ENCODE measurements around the gene SLC66A3. TPM values are rescaled to one million over a fixed set of nuclear protein-coding genes. Genes with fewer than 3 reads are reported as not detected.
"Not testable (repeated sequence)": the region's sequence is repeated elsewhere in the genome, so short reads cannot be mapped to it uniquely, and the experiment has no call there.

Gene SLC66A3
- polyA plus RNA-seq, 3 donors: 19.8 to 24.9 (median 20.3) TPM

- DNase-seq: no peak
Measured at GRCh38 chr2:11158916-11159573, 3.8 kb downstream of the SLC66A3 start.

GRCh38 chr2:11159574-11160170, 4.4 kb downstream of the SLC66A3 start:
- no peak for DNase-seq

GRCh38 chr2:11160256-11160655, 5.0 kb downstream of the SLC66A3 start:
- DNase-seq: no peak

- no peak for DNase-seq
Measured at GRCh38 chr2:11160731-11161455, 5.6 kb downstream of the SLC66A3 start.

- no peak for DNase-seq
Measured at GRCh38 chr2:11161747-11162146, 6.5 kb downstream of the SLC66A3 start.

GRCh38 chr2:11163439-11164317, 8.4 kb downstream of the SLC66A3 start:
- no peak for DNase-seq

- not testable (repeated sequence) for DNase-seq
Measured at GRCh38 chr2:11165046-11165445, 9.8 kb downstream of the SLC66A3 start.

- DNase-seq: no peak
Measured at GRCh38 chr2:11166476-11166875, 11.2 kb downstream of the SLC66A3 start.

GRCh38 chr2:11168488-11168887, 13.2 kb downstream of the SLC66A3 start:
- no peak for DNase-seq

GRCh38 chr2:11169333-11169732, 14.1 kb downstream of the SLC66A3 start:
- DNase-seq: no peak

GRCh38 chr2:11174222-11174621, 19.0 kb downstream of the SLC66A3 start:
- no peak for DNase-seq

- no peak for DNase-seq
Measured at GRCh38 chr2:11175293-11175795, 20.1 kb downstream of the SLC66A3 start.

- no peak for DNase-seq
Measured at GRCh38 chr2:11177871-11178690, 22.8 kb downstream of the SLC66A3 start.

GRCh38 chr2:11179196-11179595, 23.9 kb downstream of the SLC66A3 start:
- no peak for DNase-seq

- DNase-seq: no peak
Measured at GRCh38 chr2:11179899-11180298, 24.6 kb downstream of the SLC66A3 start.

GRCh38 chr2:11180653-11181052, 25.4 kb downstream of the SLC66A3 start:
- DNase-seq: no peak

GRCh38 chr2:11182951-11183350, 27.7 kb downstream of the SLC66A3 start:
- DNase-seq: no peak

GRCh38 chr2:11186145-11186544, 30.9 kb downstream of the SLC66A3 start:
- no peak for DNase-seq

- DNase-seq: no peak
Measured at GRCh38 chr2:11187083-11187619, 31.9 kb downstream of the SLC66A3 start.

- DNase-seq: no peak
Measured at GRCh38 chr2:11187731-11188130, 32.5 kb downstream of the SLC66A3 start.

- DNase-seq: no peak
Measured at GRCh38 chr2:11196246-11196645, 41.0 kb downstream of the SLC66A3 start.

All from renal pelvis (tissue), 4 donors.